CD4-positive, alpha-beta T cell (primary cell): ENCODE results near the gene NME5. TPM values are rescaled to one million over a fixed set of nuclear protein-coding genes. Genes with fewer than 3 reads are reported as not detected.

ENCODE experiments used
- ATAC-seq: fragments of 200-7000 bp; cut with Tn5 transposase; one replicate; pipeline ENCODE4 v1.10.0; 2022; ENCODE audit warnings: mild to moderate bottlenecking; ENCODE audit not compliant: poor library complexity
- CTCF ChIA-PET: fragments of 350-600 bp; sonication (Branson Sonifier 250); formaldehyde crosslinking; loops from one replicate; lab custom pipeline; 2021; ENCODE audit warnings: antibody characterized with exemption, inconsistent platforms; lab: Charles Lee
- POLR2A ChIA-PET: fragments of 350-600 bp; sonication (Branson Sonifier 250); formaldehyde crosslinking; loops from one replicate; lab custom pipeline; 2021; ENCODE audit warnings: antibody characterized with exemption, inconsistent platforms; lab: Charles Lee
- DNase-seq, 14 experiments: peaks; one replicate each; pipeline ENCODE4 v3.0.0-alpha.2; 2013 to 2020; ENCODE audit warnings: mixed read lengths in 2 of 14
- H3K27ac ChIP-seq, 2 donors: one replicate each; pipeline versions ENCODE4 v1.5.1 to v1.7.0; 2013; ENCODE audit warnings: low read length in 2 of 2, low read depth in 1 of 2, mild to moderate bottlenecking in 1 of 2
- H3K27me3 ChIP-seq, 2 experiments: 1 replicate in 1 of 2; 2 replicates in 1 of 2; pipeline versions ENCODE4 v1.6.1 to v1.7.0; 2013; ENCODE audit warnings: low read length in 2 of 2, control low read depth in 1 of 2, mild to moderate bottlenecking in 1 of 2, moderate library complexity in 1 of 2; ENCODE audit not compliant: insufficient read depth in 2 of 2, control insufficient read depth in 1 of 2
- H3K36me3 ChIP-seq: one replicate; pipeline ENCODE4 v1.6.1; 2013; ENCODE audit warnings: low read length, control low read depth; ENCODE audit not compliant: insufficient read depth
- H3K4me1 ChIP-seq: one replicate; pipeline ENCODE4 v1.6.1; 2013; ENCODE audit warnings: low read length, control low read depth; ENCODE audit not compliant: insufficient read depth
- H3K4me3 ChIP-seq: one replicate; pipeline ENCODE4 v1.5.1; 2013; ENCODE audit warnings: mild to moderate bottlenecking, low read length, moderate library complexity
- H3K9me3 ChIP-seq, 2 experiments: 1 replicate in 1 of 2; 2 replicates in 1 of 2; pipeline versions ENCODE4 v1.6.1 to v1.7.0; 2013; ENCODE audit warnings: low read length in 2 of 2, mild to moderate bottlenecking in 2 of 2, control low read depth in 1 of 2, moderate library complexity in 1 of 2; ENCODE audit not compliant: control insufficient read depth in 1 of 2, insufficient read depth in 1 of 2
- H3K27ac Mint-ChIP-seq: one replicate; pipeline ENCODE4 v1.8.0; 2020; ENCODE audit warnings: mixed read lengths
- H3K27me3 Mint-ChIP-seq: one replicate; pipeline ENCODE4 v1.8.0; 2021; ENCODE audit warnings: mixed read lengths
- H3K36me3 Mint-ChIP-seq: one replicate; pipeline ENCODE4 v1.8.0; 2021; ENCODE audit warnings: low read depth, mixed read lengths
- H3K4me1 Mint-ChIP-seq: one replicate; pipeline ENCODE4 v1.8.0; 2021; ENCODE audit warnings: low read depth, mixed read lengths
- H3K4me3 Mint-ChIP-seq: one replicate; pipeline ENCODE4 v1.8.0; 2020; ENCODE audit warnings: mild to moderate bottlenecking, mixed read lengths
- H3K9me3 Mint-ChIP-seq: one replicate; pipeline ENCODE4 v1.8.0; 2020; ENCODE audit warnings: mixed read lengths
- CTCF ChIP-seq: fragments of 200-600 bp; IDR thresholded peaks from one replicate; pipeline ENCODE4 v1.8.0; 2022; ENCODE audit warnings: antibody characterized with exemption, mild to moderate bottlenecking
- intact Hi-C, 2 experiments: fragments of 100-400 bp; cut with DNase I in 1 of 2; cut with micrococcal nuclease in 1 of 2; formaldehyde crosslinking; loops; one replicate each; pipeline versions ENCODE4 v1.15.1 to v1.9.0; 2023 to 2025; cut with DNase I, micrococcal nuclease
- total RNA-seq, 174 experiments: library from RNA in 2 of 174; stranded (reverse) in 2 of 174; gene quantifications; one replicate each; pipeline ENCODE4 v1.2.3 and lab custom pipeline; 2021 to 2026

The NME5 gene
- total RNA-seq, 2 experiments from 2014 or later = not detected

GRCh38 chr5:138179277-138179857 is 40.1 kb upstream of the NME5 start:
- Histone ChIP-seq H3K9me3 (no peaks in the 10 kb centered on the region), H3K4me3 (peak overlapping the region; percentile 94), H3K27me3 (no peaks in the 10 kb centered on the region), H3K36me3 (peaks cover 4% of the 10 kb centered on the region), H3K27ac (no peak overlapping the region), H3K4me1 (peaks cover 27% of the 10 kb centered on the region)
- intact Hi-C loops = loop anchor here (1.0 to 10.0 kb wide), 6 partner anchors 33 to 425 kb away; partner anchors contain the start of genes CDC23 (in 2 of the 2), CDC25C (in 1 of the 2), HNRNPA0 (in 1 of the 2) and KDM3B (in 1 of the 2)
- POLR2A ChIA-PET = interaction anchor here (0.6 to 2.1 kb wide), 9 partner anchors 34 to 481 kb away, joined by 3 to 13 read pairs (median 4); partner anchors contain the start of genes CDC23, CDC25C, EGR1 and ETF1
- TF ChIP-seq CTCF = no peak
- no peak overlapping the region for H3K27ac Mint-ChIP-seq
- peaks cover 9% of the 10 kb centered on the region for H3K4me1 Mint-ChIP-seq
- H3K36me3 Mint-ChIP-seq = peaks cover 16% of the 10 kb centered on the region
- no peaks in the 10 kb centered on the region for H3K9me3 Mint-ChIP-seq
- DNase-seq (peak in 1 of 14 experiments; percentile 15), ATAC-seq (no peak)
- no peak overlapping the region for H3K4me3 Mint-ChIP-seq
- no peaks in the 10 kb centered on the region for H3K27me3 Mint-ChIP-seq
- CTCF ChIA-PET = interaction anchor here (0.7 to 3.9 kb wide), 3 partner anchors 143 to 173 kb away, joined by 3 to 19 read pairs (median 6); partner anchors contain the start of gene KDM3B

GRCh38 chr5:138178516-138179276 is 39.5 kb upstream of the NME5 start, which contains the start of the genes BRD8 and KIF20A:
BRD8 (minus strand) TSS chr5:138178630; CDS start chr5:138178614, 16 bp downstream.
KIF20A (plus strand) TSS chr5:138179112; CDS start chr5:138179681, 569 bp downstream.
- H3K27ac Mint-ChIP-seq = no peak within 1 kb of the TSS

More at GRCh38 chr5:138178516-138179276, 39.5 kb upstream of the NME5 start, which contains the start of the genes BRD8 and KIF20A:
- Mint-ChIP-seq H3K4me1 (peaks cover 11% of the 10 kb centered on the region), H3K36me3 (peaks cover 23% of the 10 kb centered on the region), H3K27me3 (no peaks in the 10 kb centered on the region), H3K4me3 (no peak within 1 kb of the TSS), H3K9me3 (no peaks in the 10 kb centered on the region)
- ChIA-PET CTCF (interaction anchor here (0.7 to 3.9 kb wide), 2 partner anchors 143 to 174 kb away, joined by 3 to 19 read pairs; partner anchors contain the start of gene KDM3B), POLR2A (interaction anchor here (0.6 to 2.1 kb wide), 11 partner anchors 34 to 481 kb away, joined by 3 to 13 read pairs (median 4); partner anchors contain the start of genes CDC23, CDC25C, EGR1 and ETF1)
- no peaks in the 10 kb centered on the region for H3K27me3 ChIP-seq
- DNase-seq (peak; percentile 77 to 94 (median 85)), ATAC-seq (peak; percentile 86)
- intact Hi-C loops = loop anchor here (1.0 to 10.0 kb wide), 7 partner anchors 34 to 424 kb away; partner anchors contain the start of genes CDC23 (in 2 of the 2), CDC25C (in 1 of the 2), HNRNPA0 (in 1 of the 2) and KDM3B (in 1 of the 2)
- peaks cover 27% of the 10 kb centered on the region for H3K4me1 ChIP-seq
- H3K9me3 ChIP-seq = no peaks in the 10 kb centered on the region
- peaks cover 6% of the 10 kb centered on the region for H3K36me3 ChIP-seq
- peak within 1 kb of the TSS; percentile 94 for H3K4me3 ChIP-seq
- no peak for TF ChIP-seq CTCF
- peak within 1 kb of the TSS; percentile 55 to 76 for H3K27ac ChIP-seq
